HEK293T (cell line): ENCODE results near the gene AKAP8L.

ENCODE experiments used
- CTCF ChIA-PET: fragments of 350-600 bp; formaldehyde crosslinking; extraction: SDS; loops from one replicate; lab custom pipeline; 2021; ENCODE audit warnings: antibody characterized with exemption, inconsistent platforms; lab: Yijun Ruan, JAX
- POLR2A ChIA-PET: fragments of 350-600 bp; formaldehyde crosslinking; extraction: SDS; loops from one replicate; lab custom pipeline; 2020; ENCODE audit warnings: antibody characterized with exemption, inconsistent platforms; lab: Yijun Ruan, JAX
- DNase-seq: peaks from one replicate; pipeline ENCODE4 v3.0.0; 2012; ENCODE audit warnings: mixed read lengths; ENCODE audit errors: extremely low spot score
- ARNT ChIP-seq: fragments of 450-650 bp; IDR thresholded peaks from 2 replicates; pipeline ENCODE4 v1.6.1; 2017; ENCODE audit warnings: mild to moderate bottlenecking
- BHLHE40 ChIP-seq: fragments of 450-650 bp; IDR thresholded peaks from 2 replicates; pipeline ENCODE4 v1.6.1; 2016; ENCODE audit warnings: mild to moderate bottlenecking, moderate library complexity, borderline replicate concordance
- CTBP1 ChIP-seq: fragments of 450-650 bp; IDR thresholded peaks from 2 replicates; pipeline ENCODE4 v1.6.1; 2016; ENCODE audit warnings: borderline replicate concordance
- ELF4 ChIP-seq: fragments of 450-650 bp; IDR thresholded peaks from 2 replicates; pipeline ENCODE4 v1.6.1; 2017; ENCODE audit warnings: antibody characterized with exemption
- FOXA1 ChIP-seq: fragments of 450-650 bp; IDR thresholded peaks from 2 replicates; pipeline ENCODE4 v1.6.1; 2016; ENCODE audit warnings: mild to moderate bottlenecking
- FOXK2 ChIP-seq: fragments of 450-650 bp; IDR thresholded peaks from 2 replicates; pipeline ENCODE4 v1.6.1; 2016; ENCODE audit warnings: mild to moderate bottlenecking
- FOXM1 ChIP-seq: fragments of 450-650 bp; IDR thresholded peaks from 2 replicates; pipeline ENCODE4 v1.6.1; 2017; ENCODE audit warnings: mild to moderate bottlenecking, borderline replicate concordance
- HDGF ChIP-seq: fragments of 450-650 bp; IDR thresholded peaks from 2 replicates; pipeline ENCODE4 v1.6.1; 2017; ENCODE audit warnings: antibody characterized with exemption, borderline replicate concordance
- L3MBTL2 ChIP-seq: fragments of 450-650 bp; conservative IDR thresholded peaks from 2 replicates; pipeline ENCODE4 v1.6.1; 2016; ENCODE audit warnings: mild to moderate bottlenecking
- LEF1 ChIP-seq: fragments of 450-650 bp; IDR thresholded peaks from 2 replicates; pipeline ENCODE4 v1.6.1; 2017; ENCODE audit warnings: mild to moderate bottlenecking, borderline replicate concordance
- NFRKB ChIP-seq: fragments of 450-650 bp; IDR thresholded peaks from 2 replicates; pipeline ENCODE4 v1.6.1; 2016; ENCODE audit warnings: mild to moderate bottlenecking, moderate library complexity
- SP1 ChIP-seq: fragments of 450-650 bp; IDR thresholded peaks from 2 replicates; pipeline ENCODE4 v1.6.1; 2017
- SUZ12 ChIP-seq: fragments of 450-650 bp; IDR thresholded peaks from 2 replicates; pipeline ENCODE4 v1.6.1; 2016; ENCODE audit warnings: mild to moderate bottlenecking
- TARDBP ChIP-seq: fragments of 450-650 bp; IDR thresholded peaks from 2 replicates; pipeline ENCODE4 v1.6.1; 2016
- ZNF384 ChIP-seq: fragments of 450-650 bp; IDR thresholded peaks from 2 replicates; pipeline ENCODE4 v1.6.1; 2016
- TF ChIP-seq, protein P1 (sequence below): fragments of 450-650 bp; IDR thresholded peaks from 2 replicates; pipeline ENCODE4 v1.6.1; 2016

Gene AKAP8L

DNA sequence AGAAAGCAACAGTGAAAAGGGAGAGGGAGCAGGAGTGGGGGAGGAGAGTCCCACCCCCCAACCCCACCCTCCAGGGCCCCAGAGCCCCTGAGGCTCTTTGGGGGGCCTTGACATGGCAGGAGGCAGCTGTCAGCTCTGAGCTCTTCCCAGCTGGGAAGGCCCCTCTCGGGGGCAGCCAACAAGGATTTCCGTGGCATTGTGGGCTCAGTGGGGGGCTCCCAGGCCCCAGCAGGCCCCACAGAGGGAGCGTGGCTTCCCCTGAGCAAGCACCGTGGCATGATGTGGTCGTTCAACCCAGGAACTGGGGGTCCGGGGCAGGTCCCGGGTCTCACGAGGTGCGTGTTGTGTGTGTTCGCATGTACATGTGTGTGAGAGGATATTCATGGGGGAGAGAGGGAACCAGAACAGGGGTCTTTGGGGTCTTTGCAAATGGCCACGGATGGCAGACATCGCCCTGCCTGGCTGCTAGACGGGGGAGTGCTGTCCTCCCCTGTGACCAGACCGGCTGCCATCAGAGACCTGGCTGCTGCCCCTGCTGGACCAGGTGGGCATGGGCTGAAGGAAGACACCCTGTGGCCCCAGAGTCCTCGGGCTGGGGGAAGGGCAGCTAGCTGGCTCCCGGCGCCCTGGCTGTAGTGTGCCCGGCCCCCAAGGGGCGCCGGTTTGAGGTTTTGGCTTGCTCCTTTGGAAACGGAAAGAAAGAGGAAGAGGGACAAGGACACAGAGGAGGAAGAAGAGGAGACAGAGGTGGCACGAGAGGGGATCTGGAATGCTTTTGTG lies 3.7 kb upstream of the AKAP8L start:
- DNase-seq = no peak
- ChIA-PET CTCF (no interaction called here), POLR2A (no interaction called here)
- TF ChIP-seq FOXM1 = no peak
- no peak for TF ChIP-seq TARDBP
- TF ChIP-seq SP1 = no peak
- TF ChIP-seq ZNF384 = no peak
- TF ChIP-seq HDGF = no peak
- TF ChIP-seq, protein P1, sequence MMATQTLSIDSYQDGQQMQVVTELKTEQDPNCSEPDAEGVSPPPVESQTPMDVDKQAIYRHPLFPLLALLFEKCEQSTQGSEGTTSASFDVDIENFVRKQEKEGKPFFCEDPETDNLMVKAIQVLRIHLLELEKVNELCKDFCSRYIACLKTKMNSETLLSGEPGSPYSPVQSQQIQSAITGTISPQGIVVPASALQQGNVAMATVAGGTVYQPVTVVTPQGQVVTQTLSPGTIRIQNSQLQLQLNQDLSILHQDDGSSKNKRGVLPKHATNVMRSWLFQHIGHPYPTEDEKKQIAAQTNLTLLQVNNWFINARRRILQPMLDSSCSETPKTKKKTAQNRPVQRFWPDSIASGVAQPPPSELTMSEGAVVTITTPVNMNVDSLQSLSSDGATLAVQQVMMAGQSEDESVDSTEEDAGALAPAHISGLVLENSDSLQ = no peak
- no peak for TF ChIP-seq L3MBTL2
- TF ChIP-seq ARNT = no peak
- TF ChIP-seq FOXA1 = no peak
- TF ChIP-seq FOXK2 = no peak

DNA sequence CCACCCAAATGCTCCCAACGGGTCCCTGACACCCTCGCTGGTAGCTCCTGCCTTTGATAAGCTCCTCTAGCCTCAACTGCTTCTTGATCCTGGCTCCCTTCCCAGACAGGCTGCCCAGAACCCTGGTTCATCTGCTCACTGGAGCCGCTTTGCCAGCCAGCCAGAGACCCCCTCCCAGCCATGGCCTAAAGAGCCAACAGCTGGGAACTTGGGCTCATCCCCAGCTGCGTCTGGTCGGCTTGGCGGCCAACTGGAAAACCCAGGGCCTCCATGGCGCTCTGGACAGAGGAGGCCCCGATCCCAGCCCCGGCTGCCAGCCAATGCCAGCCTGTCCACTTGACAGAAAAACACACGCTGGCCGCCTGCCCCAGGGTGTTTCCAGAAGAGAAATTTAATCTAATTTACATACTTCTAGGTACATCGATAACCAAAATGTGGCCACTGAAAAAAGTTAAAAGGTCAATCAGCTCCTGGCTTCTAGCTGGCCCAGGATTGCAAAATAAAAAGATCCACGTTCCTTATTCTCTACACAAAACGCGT lies 3.0 kb upstream of the AKAP8L start:
- CTCF ChIA-PET = interaction anchor here (3.5 kb wide), 1 partner anchor 133 kb away, joined by 28 read pairs; no protein-coding TSS in a partner anchor
- TF ChIP-seq ARNT = no peak
- TF ChIP-seq ELF4 = no peak
- TF ChIP-seq BHLHE40 = no peak
- TF ChIP-seq FOXM1 = no peak
- no peak for TF ChIP-seq FOXA1
- no peak for TF ChIP-seq FOXK2
- TF ChIP-seq, protein P1 = no peak
- TF ChIP-seq HDGF = no peak
- POLR2A ChIA-PET = no interaction called here
- no peak for DNase-seq

DNA sequence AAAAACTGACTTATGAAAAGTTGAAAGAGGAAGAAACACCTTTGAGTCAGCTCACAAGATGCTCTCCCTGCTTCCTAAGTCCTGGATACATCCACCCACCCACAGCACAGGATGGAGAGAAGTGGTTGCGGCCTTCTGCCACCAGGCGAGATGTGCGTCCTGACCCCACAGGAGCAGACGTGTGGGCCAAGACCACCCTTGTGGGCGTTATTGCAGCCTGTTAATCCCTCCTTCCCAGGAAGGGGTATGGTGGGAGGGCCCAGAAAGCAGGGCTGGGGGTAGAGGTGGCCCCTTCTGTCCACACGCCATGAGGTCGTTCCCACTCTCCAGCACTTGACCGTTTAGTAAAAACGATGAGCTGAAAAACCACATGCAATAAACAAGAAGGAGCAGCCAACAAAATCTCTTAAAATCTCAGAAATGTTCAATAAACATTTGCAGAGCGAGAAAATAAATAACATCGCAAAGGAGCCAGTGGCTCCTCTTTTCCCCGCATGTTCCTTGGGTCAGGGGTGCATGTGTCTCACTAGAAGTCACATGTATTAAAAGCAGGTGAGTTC lies 2.4 kb upstream of the AKAP8L start:
- no peak for DNase-seq
- POLR2A ChIA-PET = interaction anchor here (4.8 kb wide), 1 partner anchor 10 kb away, joined by 54 read pairs; no protein-coding TSS in a partner anchor
- TF ChIP-seq SP1 (no peak), FOXM1 (no peak), SUZ12 (no peak), ARNT (no peak), HDGF (no peak), ELF4 (no peak), TARDBP (no peak), NFRKB (no peak), CTBP1 (no peak), FOXK2 (no peak), L3MBTL2 (no peak), ZNF384 (no peak)
- TF ChIP-seq, protein P1 = no peak
- CTCF ChIA-PET = interaction anchor here (1.3 to 3.5 kb wide), 2 partner anchors 8 to 134 kb away, joined by 4 to 28 read pairs; no protein-coding TSS in a partner anchor

DNA sequence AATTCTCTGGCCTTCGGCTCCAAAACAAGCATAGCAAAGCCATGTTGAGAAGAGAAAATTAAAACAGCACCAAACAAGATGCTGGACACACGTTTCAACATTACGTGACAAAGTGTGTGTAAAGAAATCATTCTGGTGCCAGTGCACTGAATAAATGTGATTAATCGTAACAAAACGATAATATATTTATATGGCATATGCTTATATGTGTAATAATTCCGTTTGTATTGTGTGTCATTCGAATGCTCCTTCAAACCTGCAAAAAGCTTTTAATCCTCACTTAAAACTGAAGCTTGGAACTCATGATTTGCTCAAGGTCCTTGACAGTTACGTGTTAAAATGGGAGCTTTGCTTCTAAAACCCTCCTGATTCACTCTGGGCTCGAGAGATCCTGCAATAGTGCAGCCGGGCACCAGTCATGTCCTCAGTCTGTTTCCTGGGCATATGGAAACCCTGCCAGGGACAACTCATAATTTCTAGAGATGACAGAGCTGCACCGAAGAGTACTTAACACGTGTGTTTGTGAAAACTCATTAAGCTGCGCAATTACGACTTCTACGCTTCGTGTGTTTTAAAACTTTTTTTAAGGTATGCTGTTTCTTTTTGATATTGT lies 731 bp upstream of the AKAP8L start:
- no peak for DNase-seq
- ChIA-PET CTCF (interaction anchor here (0.7 to 3.5 kb wide), 8 partner anchors 9 to 141 kb away, joined by 3 to 28 read pairs (median 4); no protein-coding TSS in a partner anchor), POLR2A (interaction anchor here (0.6 to 4.8 kb wide), 17 partner anchors 10 to 169 kb away, joined by 3 to 54 read pairs (median 4); partner anchors contain the start of gene AKAP8)
- no peak for TF ChIP-seq TARDBP
- no peak for TF ChIP-seq HDGF
- TF ChIP-seq L3MBTL2 = no peak
- no peak for TF ChIP-seq SP1
- TF ChIP-seq, protein P1 = no peak
- TF ChIP-seq FOXK2 = no peak
- no peak for TF ChIP-seq SUZ12
- no peak for TF ChIP-seq ZNF384
- TF ChIP-seq ARNT = no peak
- TF ChIP-seq FOXM1 = no peak
- no peak for TF ChIP-seq BHLHE40
- no peak for TF ChIP-seq LEF1
- TF ChIP-seq FOXA1 = no peak

DNA sequence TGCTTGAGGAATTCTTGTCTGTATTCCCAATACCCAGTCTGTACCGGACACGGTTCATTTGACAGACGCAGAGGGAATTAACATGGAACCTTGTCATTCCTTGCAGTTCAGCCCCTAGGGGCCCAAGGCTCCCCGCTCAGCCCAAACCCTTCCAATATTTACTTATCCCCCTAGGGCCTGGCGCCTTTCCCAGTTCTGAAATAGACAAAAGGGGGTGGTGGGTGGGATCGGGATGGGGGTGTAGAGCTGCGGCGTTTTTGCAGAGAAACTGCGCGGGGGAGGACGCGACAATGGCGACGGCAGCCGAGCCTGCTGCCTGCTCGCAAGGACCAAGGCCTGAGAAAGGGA lies 583 bp downstream of the AKAP8L start:
- CTCF ChIA-PET = interaction anchor here (0.9 to 3.5 kb wide), 2 partner anchors 18 to 137 kb away, joined by 3 to 28 read pairs; no protein-coding TSS in a partner anchor
- DNase-seq = no peak
- TF ChIP-seq SUZ12 (no peak), SP1 (no peak), HDGF (no peak), ZNF384 (no peak), CTBP1 (no peak), FOXK2 (no peak), FOXM1 (no peak), LEF1 (no peak), ARNT (no peak), L3MBTL2 (no peak)
- TF ChIP-seq, protein P1 = no peak
- POLR2A ChIA-PET = interaction anchor here (0.5 to 4.8 kb wide), 8 partner anchors 8 to 137 kb away, joined by 3 to 54 read pairs (median 6); partner anchors contain the start of gene AKAP8
